SH-SY5Y (cell line): ENCODE measurements around the gene PHLPP1.

Experiments used
- GATA2 ChIP-seq: IDR thresholded peaks from 2 replicates; pipeline ENCODE4 v1.6.1; 2011; ENCODE audit warnings: mild to moderate bottlenecking, low read depth, low read length
- GATA3 ChIP-seq: IDR thresholded peaks from 2 replicates; pipeline ENCODE4 v1.6.1; 2011; ENCODE audit warnings: low read depth, mild to moderate bottlenecking, low read length, moderate library complexity

DNA sequence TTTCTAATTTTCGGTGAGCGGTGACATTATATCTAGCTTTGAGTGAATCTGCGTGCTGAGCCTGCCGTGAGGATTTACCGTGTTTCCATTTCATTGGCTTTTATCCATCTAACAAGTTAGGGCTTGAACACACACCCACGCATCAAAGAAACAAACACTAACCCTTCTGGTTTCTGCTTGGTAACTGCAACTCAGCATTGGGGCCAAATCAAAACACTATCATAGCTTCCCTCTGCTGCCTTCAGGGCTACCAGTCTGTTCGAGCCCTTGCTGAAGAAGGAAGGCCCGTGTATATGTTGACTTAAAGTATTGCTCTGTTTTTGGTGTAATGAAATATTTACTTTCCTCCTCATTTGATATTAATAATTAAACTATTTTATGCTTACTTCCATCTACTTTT, 227.2 kb downstream of the PHLPP1 start:
- TF ChIP-seq GATA2, result no peak
- no peak for TF ChIP-seq GATA3
